Astrocyte (in vitro differentiated cells and primary cell): Measurements from ENCODE around the gene MAN2A1.

Experiments
- EZH2 ChIP-seq: IDR thresholded peaks from 2 replicates; pipeline ENCODE4 v1.6.1; 2012; ENCODE audit warnings: mild to moderate bottlenecking, low read length, inconsistent platforms; ENCODE audit not compliant: insufficient read depth
- TF ChIP-seq, protein P1 (sequence below): IDR thresholded peaks from 2 replicates; pipeline ENCODE4 v1.5.1; 2011; ENCODE audit warnings: low read depth, mild to moderate bottlenecking, inconsistent platforms, low read length, moderate library complexity; ENCODE audit not compliant: insufficient read depth

DNA sequence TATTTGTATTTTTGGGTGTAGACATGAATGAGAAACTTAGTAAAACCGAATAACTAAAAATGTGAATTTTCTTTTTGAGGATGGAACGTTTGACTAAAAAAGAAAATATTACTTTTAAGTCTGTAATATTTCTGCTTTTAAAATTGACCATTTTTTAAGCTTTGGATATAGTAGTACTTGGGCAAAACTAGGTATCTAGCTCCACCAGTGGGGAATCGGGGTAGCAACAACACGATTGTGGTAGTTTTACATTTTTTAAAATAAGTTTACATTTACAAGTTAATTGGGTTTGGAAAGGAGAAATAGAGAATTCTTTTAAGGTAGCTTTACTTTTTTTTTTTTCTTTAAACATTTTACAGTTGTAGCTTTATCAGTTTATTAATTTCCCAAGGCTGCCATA, 154.4 kb downstream of the MAN2A1 start:
- TF ChIP-seq, protein P1, sequence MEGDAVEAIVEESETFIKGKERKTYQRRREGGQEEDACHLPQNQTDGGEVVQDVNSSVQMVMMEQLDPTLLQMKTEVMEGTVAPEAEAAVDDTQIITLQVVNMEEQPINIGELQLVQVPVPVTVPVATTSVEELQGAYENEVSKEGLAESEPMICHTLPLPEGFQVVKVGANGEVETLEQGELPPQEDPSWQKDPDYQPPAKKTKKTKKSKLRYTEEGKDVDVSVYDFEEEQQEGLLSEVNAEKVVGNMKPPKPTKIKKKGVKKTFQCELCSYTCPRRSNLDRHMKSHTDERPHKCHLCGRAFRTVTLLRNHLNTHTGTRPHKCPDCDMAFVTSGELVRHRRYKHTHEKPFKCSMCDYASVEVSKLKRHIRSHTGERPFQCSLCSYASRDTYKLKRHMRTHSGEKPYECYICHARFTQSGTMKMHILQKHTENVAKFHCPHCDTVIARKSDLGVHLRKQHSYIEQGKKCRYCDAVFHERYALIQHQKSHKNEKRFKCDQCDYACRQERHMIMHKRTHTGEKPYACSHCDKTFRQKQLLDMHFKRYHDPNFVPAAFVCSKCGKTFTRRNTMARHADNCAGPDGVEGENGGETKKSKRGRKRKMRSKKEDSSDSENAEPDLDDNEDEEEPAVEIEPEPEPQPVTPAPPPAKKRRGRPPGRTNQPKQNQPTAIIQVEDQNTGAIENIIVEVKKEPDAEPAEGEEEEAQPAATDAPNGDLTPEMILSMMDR: peak; percentile 30
- TF ChIP-seq EZH2: no peak
